NB4 (cell line): ENCODE results near the gene PCSK4.

Experiments used
- CTCF ChIP-seq: IDR thresholded peaks from one replicate; pipeline ENCODE4 v1.5.1; 2012; ENCODE audit warnings: low read depth, low read length
- MAX ChIP-seq: IDR thresholded peaks from 2 replicates; pipeline ENCODE4 v1.6.1; 2011; ENCODE audit warnings: low read depth, low read length
- MYC ChIP-seq: IDR thresholded peaks from 2 replicates; pipeline ENCODE4 v1.6.1; 2011; ENCODE audit warnings: low read depth, low read length
- POLR2A ChIP-seq: IDR thresholded peaks from 2 replicates; pipeline ENCODE4 v1.6.1; 2011; ENCODE audit warnings: mild to moderate bottlenecking; ENCODE audit not compliant: insufficient read length; ENCODE audit errors: extremely low read depth

GRCh38 chr19:1503089-1503924, 13.2 kb upstream of the PCSK4 start:
- TF ChIP-seq CTCF (peak; percentile 45), MYC (peak; percentile 84), MAX (peak; percentile 81), POLR2A (no peak)
